ENCODE data around the gene ATP10A. TPM values are rescaled to one million over a fixed set of nuclear protein-coding genes. Genes with fewer than 3 reads are reported as not detected.

ATP10A gene
- total and polyA plus RNA-seq, 3 experiments from 2014 or later, result 8.2 to 28.9 (median 24.0) TPM

GRCh38 chr15:25679964-25680685, 183.0 kb downstream of the ATP10A start:
- no peak for DNase-seq
- Histone ChIP-seq H3K4me3 (ENCODE audit: low read length) (no peak overlapping the region), H3K4me1 (ENCODE audit: insufficient read depth, low read length) (no peaks in the 10 kb centered on the region), H3K36me3 (ENCODE audit: insufficient read depth, low read length) (peaks cover 4% of the 10 kb centered on the region), H3K27me3 (ENCODE audit: insufficient read depth, low read length, poor library complexity, severe bottlenecking) (no peaks in the 10 kb centered on the region), H3K27ac (ENCODE audit: low read depth, low read length) (no peak overlapping the region), H3K9me3 (ENCODE audit: low read length) (no peaks in the 10 kb centered on the region)
- peak overlapping the region in 1 of 8 donors; percentile 77 for H3K27ac Mint-ChIP-seq
- ChIA-PET CTCF (no interaction called here), POLR2A (no interaction called here)
- H3K9me3 Mint-ChIP-seq, result peaks cover 0 to 7% (median 1%) of the 10 kb centered on the region in 5 donors
- H3K27me3 Mint-ChIP-seq, result no peaks in the 10 kb centered on the region
- H3K4me3 Mint-ChIP-seq, result no peak overlapping the region
- H3K36me3 Mint-ChIP-seq, result peaks cover 18 to 74% (median 19%) of the 10 kb centered on the region in 3 donors
- no peaks in the 10 kb centered on the region for H3K4me1 Mint-ChIP-seq

- DNase-seq, result no peak
- Histone ChIP-seq H3K9me3 (ENCODE audit: low read length) (no peaks in the 10 kb centered on the region), H3K4me3 (ENCODE audit: low read length) (no peak overlapping the region), H3K36me3 (ENCODE audit: insufficient read depth, low read length) (peaks cover 4% of the 10 kb centered on the region), H3K4me1 (ENCODE audit: insufficient read depth, low read length) (no peaks in the 10 kb centered on the region), H3K27me3 (ENCODE audit: insufficient read depth, low read length, poor library complexity, severe bottlenecking) (no peaks in the 10 kb centered on the region), H3K27ac (ENCODE audit: low read depth, low read length) (no peak overlapping the region)
- ChIA-PET POLR2A (no interaction called here), CTCF (no interaction called here)
- Mint-ChIP-seq H3K4me3 (no peak overlapping the region), H3K4me1 (no peaks in the 10 kb centered on the region), H3K27ac (peak overlapping the region in 1 of 8 donors; percentile 74), H3K27me3 (no peaks in the 10 kb centered on the region), H3K36me3 (peaks cover 18 to 68% (median 19%) of the 10 kb centered on the region in 3 donors), H3K9me3 (peaks cover 0 to 7% (median 3%) of the 10 kb centered on the region in 5 donors)
Measured at GRCh38 chr15:25679492-25679891, 183.6 kb downstream of the ATP10A start.

- Mint-ChIP-seq H3K4me3 (no peak overlapping the region), H3K4me1 (no peaks in the 10 kb centered on the region), H3K9me3 (peaks cover 0 to 3% (median 2%) of the 10 kb centered on the region in 5 donors), H3K36me3 (peaks cover 11 to 58% (median 19%) of the 10 kb centered on the region in 3 donors), H3K27ac (no peak overlapping the region), H3K27me3 (no peaks in the 10 kb centered on the region)
- H3K36me3 ChIP-seq (ENCODE audit: insufficient read depth, low read length), result no peaks in the 10 kb centered on the region
- no peaks in the 10 kb centered on the region for H3K4me1 ChIP-seq (ENCODE audit: insufficient read depth, low read length)
- no peak overlapping the region for H3K27ac ChIP-seq (ENCODE audit: low read depth, low read length)
- H3K27me3 ChIP-seq (ENCODE audit: insufficient read depth, low read length, poor library complexity, severe bottlenecking), result no peaks in the 10 kb centered on the region
- DNase-seq, result no peak
- CTCF ChIA-PET, result no interaction called here
- no peak overlapping the region for H3K4me3 ChIP-seq (ENCODE audit: low read length)
- POLR2A ChIA-PET, result no interaction called here
- no peaks in the 10 kb centered on the region for H3K9me3 ChIP-seq (ENCODE audit: low read length)
Measured at GRCh38 chr15:25678500-25678855, 184.6 kb downstream of the ATP10A start.

GRCh38 chr15:25677719-25678499, 185.2 kb downstream of the ATP10A start:
- H3K27me3 Mint-ChIP-seq, result no peaks in the 10 kb centered on the region
- CTCF ChIA-PET, result no interaction called here
- POLR2A ChIA-PET, result no interaction called here

GRCh38 chr15:25676070-25676469, 187.1 kb downstream of the ATP10A start:
- Mint-ChIP-seq H3K27ac (no peak overlapping the region), H3K4me1 (no peaks in the 10 kb centered on the region), H3K36me3 (peaks cover 6 to 37% (median 8%) of the 10 kb centered on the region in 3 donors), H3K4me3 (no peak overlapping the region), H3K9me3 (peaks cover 0 to 12% (median 4%) of the 10 kb centered on the region in 5 donors), H3K27me3 (peaks cover 0 to 6% of the 10 kb centered on the region in 2 donors)
- no peaks in the 10 kb centered on the region for H3K4me1 ChIP-seq (ENCODE audit: insufficient read depth, low read length)
- DNase-seq, result no peak
- H3K4me3 ChIP-seq (ENCODE audit: low read length), result no peak overlapping the region
- no peak overlapping the region for H3K27ac ChIP-seq (ENCODE audit: low read depth, low read length)
- no peaks in the 10 kb centered on the region for H3K9me3 ChIP-seq (ENCODE audit: low read length)
- no peaks in the 10 kb centered on the region for H3K36me3 ChIP-seq (ENCODE audit: insufficient read depth, low read length)
- CTCF ChIA-PET, result no interaction called here
- POLR2A ChIA-PET, result no interaction called here
- no peaks in the 10 kb centered on the region for H3K27me3 ChIP-seq (ENCODE audit: insufficient read depth, low read length, poor library complexity, severe bottlenecking)

More at GRCh38 chr15:25677719-25678499, 185.2 kb downstream of the ATP10A start:
- Histone ChIP-seq H3K27me3 (ENCODE audit: insufficient read depth, low read length, poor library complexity, severe bottlenecking) (no peaks in the 10 kb centered on the region), H3K4me1 (ENCODE audit: insufficient read depth, low read length) (no peaks in the 10 kb centered on the region), H3K36me3 (ENCODE audit: insufficient read depth, low read length) (no peaks in the 10 kb centered on the region), H3K9me3 (ENCODE audit: low read length) (no peaks in the 10 kb centered on the region), H3K4me3 (ENCODE audit: low read length) (no peak overlapping the region), H3K27ac (ENCODE audit: low read depth, low read length) (no peak overlapping the region)
- H3K9me3 Mint-ChIP-seq, result peaks cover 0 to 3% (median 2%) of the 10 kb centered on the region in 5 donors
- no peak overlapping the region for H3K4me3 Mint-ChIP-seq
- no peaks in the 10 kb centered on the region for H3K4me1 Mint-ChIP-seq
- peaks cover 7 to 52% (median 16%) of the 10 kb centered on the region in 3 donors for H3K36me3 Mint-ChIP-seq
- H3K27ac Mint-ChIP-seq, result no peak overlapping the region
- DNase-seq, result no peak

- H3K36me3 ChIP-seq (ENCODE audit: insufficient read depth, low read length), result no peaks in the 10 kb centered on the region
- no peaks in the 10 kb centered on the region for H3K27me3 ChIP-seq (ENCODE audit: insufficient read depth, low read length, poor library complexity, severe bottlenecking)
- H3K4me1 ChIP-seq (ENCODE audit: insufficient read depth, low read length), result no peaks in the 10 kb centered on the region
- no peaks in the 10 kb centered on the region for H3K9me3 ChIP-seq (ENCODE audit: low read length)
- Mint-ChIP-seq H3K9me3 (peaks cover 0 to 15% (median 4%) of the 10 kb centered on the region in 5 donors), H3K4me3 (no peak overlapping the region), H3K36me3 (peaks cover 6 to 30% (median 6%) of the 10 kb centered on the region in 3 donors), H3K27ac (no peak overlapping the region), H3K4me1 (no peaks in the 10 kb centered on the region), H3K27me3 (peaks cover 5 to 6% of the 10 kb centered on the region in 2 donors)
- H3K4me3 ChIP-seq (ENCODE audit: low read length), result no peak overlapping the region
- DNase-seq, result no peak
- ChIA-PET POLR2A (no interaction called here), CTCF (no interaction called here)
- H3K27ac ChIP-seq (ENCODE audit: low read depth, low read length), result no peak overlapping the region
Measured at GRCh38 chr15:25675396-25675795, 187.7 kb downstream of the ATP10A start.

- no peak overlapping the region for H3K27ac Mint-ChIP-seq
- H3K4me3 ChIP-seq (ENCODE audit: low read length), result no peak overlapping the region
- no peaks in the 10 kb centered on the region for H3K9me3 ChIP-seq (ENCODE audit: low read length)
- DNase-seq, result no peak
- no peak overlapping the region for H3K27ac ChIP-seq (ENCODE audit: low read depth, low read length)
- no peaks in the 10 kb centered on the region for H3K4me1 ChIP-seq (ENCODE audit: insufficient read depth, low read length)
- ChIA-PET CTCF (no interaction called here), POLR2A (no interaction called here)
- no peak overlapping the region for H3K4me3 Mint-ChIP-seq
- no peaks in the 10 kb centered on the region for H3K27me3 ChIP-seq (ENCODE audit: insufficient read depth, low read length, poor library complexity, severe bottlenecking)
- no peaks in the 10 kb centered on the region for H3K4me1 Mint-ChIP-seq
- no peaks in the 10 kb centered on the region for H3K36me3 ChIP-seq (ENCODE audit: insufficient read depth, low read length)
- H3K27me3 Mint-ChIP-seq, result peaks cover 9% of the 10 kb centered on the region in 2 donors
- peaks cover under 1 to 25% (median 2%) of the 10 kb centered on the region in 3 donors for H3K36me3 Mint-ChIP-seq
- H3K9me3 Mint-ChIP-seq, result peaks cover 0 to 17% (median 4%) of the 10 kb centered on the region in 5 donors
Measured at GRCh38 chr15:25674913-25675312, 188.2 kb downstream of the ATP10A start.

GRCh38 chr15:25673972-25674371, 189.2 kb downstream of the ATP10A start:
- peaks cover 15% of the 10 kb centered on the region in 2 donors for H3K27me3 Mint-ChIP-seq
- ChIA-PET POLR2A (no interaction called here), CTCF (no interaction called here)
- Histone ChIP-seq H3K27ac (ENCODE audit: low read depth, low read length) (no peak overlapping the region), H3K27me3 (ENCODE audit: insufficient read depth, low read length, poor library complexity, severe bottlenecking) (peaks cover 1% of the 10 kb centered on the region), H3K9me3 (ENCODE audit: low read length) (no peaks in the 10 kb centered on the region), H3K4me1 (ENCODE audit: insufficient read depth, low read length) (no peaks in the 10 kb centered on the region), H3K36me3 (ENCODE audit: insufficient read depth, low read length) (no peaks in the 10 kb centered on the region), H3K4me3 (ENCODE audit: low read length) (no peak overlapping the region)
- H3K36me3 Mint-ChIP-seq, result peaks cover 0 to 18% (median 2%) of the 10 kb centered on the region in 3 donors
- H3K27ac Mint-ChIP-seq, result no peak overlapping the region
- peaks cover 0 to 2% (median 0%) of the 10 kb centered on the region in 3 donors for H3K4me1 Mint-ChIP-seq
- H3K4me3 Mint-ChIP-seq, result no peak overlapping the region
- DNase-seq, result no peak
- H3K9me3 Mint-ChIP-seq, result peaks cover 0 to 17% (median 6%) of the 10 kb centered on the region in 5 donors
